Hematopoietic multipotent progenitor cell treated with erythropoietin and hydrocortisone succinate and interleukin-3 and kit ligand, for 6 days (in vitro differentiated cells): ENCODE results near the gene SH3BGRL3.

Experiments
- DNase-seq: peaks from one replicate; pipeline ENCODE4 v3.0.0-alpha.2; 2015

SH3BGRL3 gene

GRCh38 chr1:26278303-26278702 is 1.6 kb upstream of the SH3BGRL3 start:
- peak; percentile 76 for DNase-seq

- peak; percentile 54 for DNase-seq
These were observed 996 bp upstream of the SH3BGRL3 start for GRCh38 chr1:26278724-26279455.

- peak; percentile 52 for DNase-seq
These were observed 602 bp downstream of the SH3BGRL3 start for GRCh38 chr1:26280333-26281042.

- no peak for DNase-seq
These were observed 1.4 kb downstream of the SH3BGRL3 start for GRCh38 chr1:26281091-26281958.

- no peak for DNase-seq
These were observed 2.1 kb downstream of the SH3BGRL3 start for GRCh38 chr1:26281971-26282370.

GRCh38 chr1:26282401-26282918 is 2.6 kb downstream of the SH3BGRL3 start:
- DNase-seq = no peak

GRCh38 chr1:26283279-26283853 is 3.5 kb downstream of the SH3BGRL3 start:
- DNase-seq = peak; percentile 29

GRCh38 chr1:26283871-26284596 is 4.1 kb downstream of the SH3BGRL3 start:
- peak; percentile 8 for DNase-seq

GRCh38 chr1:26284597-26285347 is 4.9 kb downstream of the SH3BGRL3 start:
- DNase-seq = peak; percentile 99

- DNase-seq = peak; percentile 72
These were observed 5.6 kb downstream of the SH3BGRL3 start for GRCh38 chr1:26285366-26286063.

- DNase-seq = no peak
These were observed 6.2 kb downstream of the SH3BGRL3 start for GRCh38 chr1:26286064-26286416.

- DNase-seq = peak; percentile 75
These were observed 7.3 kb downstream of the SH3BGRL3 start for GRCh38 chr1:26287033-26287711.

GRCh38 chr1:26287811-26288210 is 7.9 kb downstream of the SH3BGRL3 start:
- DNase-seq = peak; percentile 26

- DNase-seq = peak; percentile 97
These were observed 8.5 kb downstream of the SH3BGRL3 start for GRCh38 chr1:26288311-26288941.

GRCh38 chr1:26289158-26290059 is 9.5 kb downstream of the SH3BGRL3 start:
- peak; percentile 90 for DNase-seq

- no peak for DNase-seq
These were observed 10.4 kb downstream of the SH3BGRL3 start for GRCh38 chr1:26290122-26290881.

GRCh38 chr1:26290882-26291261 is 11.0 kb downstream of the SH3BGRL3 start:
- no peak for DNase-seq

GRCh38 chr1:26291433-26291832 is 11.5 kb downstream of the SH3BGRL3 start:
- no peak for DNase-seq
